Measurements from ENCODE around the gene LDLRAP1.

DNA sequence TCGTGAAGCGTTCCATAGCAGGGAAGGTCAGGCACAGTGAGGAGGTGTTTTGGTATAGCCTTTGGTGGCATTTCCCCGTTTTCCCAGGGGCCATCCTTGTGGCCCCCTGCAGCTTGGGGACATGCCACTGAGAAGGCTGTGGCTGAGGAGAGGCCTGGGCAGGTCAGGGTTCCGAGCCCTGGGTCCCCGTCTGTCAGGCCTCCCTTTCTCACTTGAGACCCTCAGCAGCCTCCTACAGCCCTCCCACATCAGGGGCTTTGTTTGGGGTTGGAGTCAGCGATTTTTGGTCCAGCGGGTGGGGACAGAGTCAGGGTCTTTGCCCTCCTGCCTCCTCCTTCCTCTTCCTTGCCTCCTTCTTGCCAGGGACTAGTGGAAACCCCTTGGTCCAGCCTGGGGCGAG lies 22.2 kb downstream of the LDLRAP1 start:
- TF ChIP-seq, protein P1, sequence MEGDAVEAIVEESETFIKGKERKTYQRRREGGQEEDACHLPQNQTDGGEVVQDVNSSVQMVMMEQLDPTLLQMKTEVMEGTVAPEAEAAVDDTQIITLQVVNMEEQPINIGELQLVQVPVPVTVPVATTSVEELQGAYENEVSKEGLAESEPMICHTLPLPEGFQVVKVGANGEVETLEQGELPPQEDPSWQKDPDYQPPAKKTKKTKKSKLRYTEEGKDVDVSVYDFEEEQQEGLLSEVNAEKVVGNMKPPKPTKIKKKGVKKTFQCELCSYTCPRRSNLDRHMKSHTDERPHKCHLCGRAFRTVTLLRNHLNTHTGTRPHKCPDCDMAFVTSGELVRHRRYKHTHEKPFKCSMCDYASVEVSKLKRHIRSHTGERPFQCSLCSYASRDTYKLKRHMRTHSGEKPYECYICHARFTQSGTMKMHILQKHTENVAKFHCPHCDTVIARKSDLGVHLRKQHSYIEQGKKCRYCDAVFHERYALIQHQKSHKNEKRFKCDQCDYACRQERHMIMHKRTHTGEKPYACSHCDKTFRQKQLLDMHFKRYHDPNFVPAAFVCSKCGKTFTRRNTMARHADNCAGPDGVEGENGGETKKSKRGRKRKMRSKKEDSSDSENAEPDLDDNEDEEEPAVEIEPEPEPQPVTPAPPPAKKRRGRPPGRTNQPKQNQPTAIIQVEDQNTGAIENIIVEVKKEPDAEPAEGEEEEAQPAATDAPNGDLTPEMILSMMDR (conservative IDR thresholded peaks at IDR 0.05; ENCODE audit: low read depth, low read length): no peak
- TF ChIP-seq SMC3 (IDR thresholded peaks at IDR 0.05; ENCODE audit: low read depth, low read length) (no peak), MAZ (IDR thresholded peaks at IDR 0.05; ENCODE audit: borderline replicate concordance, low read depth, low read length) (no peak), RFX5 (IDR thresholded peaks at IDR 0.05; ENCODE audit: low read depth, low read length) (no peak), POLR2A (IDR thresholded peaks at IDR 0.05; ENCODE audit: low read depth, low read length) (no peak), CEBPB (IDR thresholded peaks at IDR 0.05; ENCODE audit: low read depth, low read length) (no peak), BHLHE40 (IDR thresholded peaks at IDR 0.05; ENCODE audit: low read depth, low read length) (no peak), RAD21 (IDR thresholded peaks at IDR 0.05; ENCODE audit: low read length) (no peak), USF2 (IDR thresholded peaks at IDR 0.05; ENCODE audit: low read depth, low read length) (no peak), MXI1 (IDR thresholded peaks at IDR 0.05; ENCODE audit: borderline replicate concordance, low read depth, low read length) (no peak)
